Endothelial cell of umbilical vein (primary cell): Measurements from ENCODE around the gene FUT6.

Experiments
- MAX ChIP-seq: IDR thresholded peaks from 2 replicates; pipeline ENCODE4 v1.6.1; 2011; ENCODE audit not compliant: insufficient read depth, insufficient read length
- POLR2A ChIP-seq: IDR thresholded peaks from 2 replicates; pipeline ENCODE4 v1.6.1; 2012; ENCODE audit warnings: low read depth, mild to moderate bottlenecking, control low read depth, low read length
- POLR2AphosphoS5 ChIP-seq: IDR thresholded peaks from 2 replicates; pipeline ENCODE4 v1.6.1; 2012; ENCODE audit warnings: low read depth, mild to moderate bottlenecking, control low read depth, low read length, moderate library complexity; ENCODE audit not compliant: insufficient read depth
- TF ChIP-seq, protein P1 (sequence below), 2 donors: IDR thresholded peaks; 1 replicate in 1 of 2; 2 replicates in 1 of 2; pipeline ENCODE4 v1.5.1; 2011; ENCODE audit warnings: low read length in 2 of 2, mild to moderate bottlenecking in 2 of 2, moderate library complexity in 2 of 2, control low read depth in 1 of 2, inconsistent platforms in 1 of 2, low read depth in 1 of 2; ENCODE audit not compliant: insufficient read depth in 1 of 2; ENCODE audit errors: extremely low read depth in 1 of 2

- TF ChIP-seq, protein P1, sequence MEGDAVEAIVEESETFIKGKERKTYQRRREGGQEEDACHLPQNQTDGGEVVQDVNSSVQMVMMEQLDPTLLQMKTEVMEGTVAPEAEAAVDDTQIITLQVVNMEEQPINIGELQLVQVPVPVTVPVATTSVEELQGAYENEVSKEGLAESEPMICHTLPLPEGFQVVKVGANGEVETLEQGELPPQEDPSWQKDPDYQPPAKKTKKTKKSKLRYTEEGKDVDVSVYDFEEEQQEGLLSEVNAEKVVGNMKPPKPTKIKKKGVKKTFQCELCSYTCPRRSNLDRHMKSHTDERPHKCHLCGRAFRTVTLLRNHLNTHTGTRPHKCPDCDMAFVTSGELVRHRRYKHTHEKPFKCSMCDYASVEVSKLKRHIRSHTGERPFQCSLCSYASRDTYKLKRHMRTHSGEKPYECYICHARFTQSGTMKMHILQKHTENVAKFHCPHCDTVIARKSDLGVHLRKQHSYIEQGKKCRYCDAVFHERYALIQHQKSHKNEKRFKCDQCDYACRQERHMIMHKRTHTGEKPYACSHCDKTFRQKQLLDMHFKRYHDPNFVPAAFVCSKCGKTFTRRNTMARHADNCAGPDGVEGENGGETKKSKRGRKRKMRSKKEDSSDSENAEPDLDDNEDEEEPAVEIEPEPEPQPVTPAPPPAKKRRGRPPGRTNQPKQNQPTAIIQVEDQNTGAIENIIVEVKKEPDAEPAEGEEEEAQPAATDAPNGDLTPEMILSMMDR (IDR thresholded peaks at IDR 0.05; ENCODE audit: extremely low read depth in 1 of 2, insufficient read depth in 1 of 2, low read depth in 1 of 2, low read length in 2 of 2): no peak
- TF ChIP-seq POLR2AphosphoS5 (no peak), MAX (no peak), POLR2A (no peak)
Observed at GRCh38 chr19:5782945-5783919, 56.3 kb downstream of the FUT6 start.
